ENCODE results near the gene LNP1. TPM values are rescaled to one million over a fixed set of nuclear protein-coding genes. Genes with fewer than 3 reads are reported as not detected.

The LNP1 gene
- total and polyA plus RNA-seq, 8 donors: 1.1 to 2.4 (median 1.5) TPM

GRCh38 chr3:100396967-100397366 lies 4.4 kb upstream of the LNP1 start:
- ATAC-seq (no peak), FAIRE-seq (no peak), DNase-seq (no peak)
- no peak for TF ChIP-seq CTCF (IDR thresholded peaks at IDR 0.05)
- Histone ChIP-seq H3K36me3 (no peaks in the 10 kb centered on the region), H3K4me3 (no peak overlapping the region), H3K9me3 (no peaks in the 10 kb centered on the region), H3K27ac (no peak overlapping the region), H3K27me3 (no peaks in the 10 kb centered on the region), H3K4me1 (peaks cover 4 to 35% (median 16%) of the 10 kb centered on the region in 3 donors)
- WGBS, 2 donors: 43 to 44% methylated on average over 2 of the region's 2 CpGs
- intact Hi-C loops (cut with DNase I): no loop called here

GRCh38 chr3:100399341-100400071 lies 1.8 kb upstream of the LNP1 start:
- DNase-seq (no peak), ATAC-seq (no peak), FAIRE-seq (no peak)
- Histone ChIP-seq H3K4me3 (peak overlapping the region; percentile 84 to 98 (median 94)), H3K27ac (no peak overlapping the region), H3K4me1 (peaks cover 0 to 32% (median 14%) of the 10 kb centered on the region in 3 donors), H3K9me3 (no peaks in the 10 kb centered on the region), H3K27me3 (no peaks in the 10 kb centered on the region), H3K36me3 (no peaks in the 10 kb centered on the region)
- intact Hi-C loops (cut with DNase I): no loop called here
- no peak for TF ChIP-seq CTCF (IDR thresholded peaks at IDR 0.05)
- WGBS, 2 donors: 16 to 19% methylated on average over 9 of the region's 9 CpGs

- Histone ChIP-seq H3K36me3 (no peaks in the 10 kb centered on the region), H3K9me3 (no peaks in the 10 kb centered on the region), H3K4me1 (peaks cover 0 to 32% (median 14%) of the 10 kb centered on the region in 3 donors), H3K27me3 (no peaks in the 10 kb centered on the region), H3K4me3 (peak overlapping the region; percentile 84 to 98 (median 94)), H3K27ac (peak overlapping the region; percentile 69 to 89 (median 86))
- WGBS, 2 donors: 0 to 1% methylated on average over 21 to 22 of the region's 22 CpGs
- peak in 3 of 4 donors; percentile 1 to 2 (median 2) for ATAC-seq
- DNase-seq: peak in 1 of 6 donors; percentile 37
- intact Hi-C loops (cut with DNase I): no loop called here
- TF ChIP-seq CTCF (IDR thresholded peaks at IDR 0.05): no peak
- no peak for FAIRE-seq
Observed at GRCh38 chr3:100400419-100400779, 940 bp upstream of the LNP1 start.

GRCh38 chr3:100401674-100402041 lies 319 bp downstream of the LNP1 start:
- H3K27me3 ChIP-seq: no peaks in the 10 kb centered on the region
- no peak for FAIRE-seq
- peak; percentile 5 to 26 (median 18) for ATAC-seq
- peak; percentile 6 to 64 (median 30) for DNase-seq
- peak overlapping the region; percentile 69 to 89 (median 86) for H3K27ac ChIP-seq
- WGBS, 2 donors: 0 to 1% methylated on average over 23 of the region's 23 CpGs
- H3K4me1 ChIP-seq: peaks cover 0 to 32% (median 14%) of the 10 kb centered on the region in 3 donors
- intact Hi-C loops (cut with DNase I): no loop called here
- H3K36me3 ChIP-seq: no peaks in the 10 kb centered on the region
- TF ChIP-seq CTCF (IDR thresholded peaks at IDR 0.05): no peak
- H3K9me3 ChIP-seq: no peaks in the 10 kb centered on the region
- H3K4me3 ChIP-seq: peak overlapping the region; percentile 84 to 98 (median 94)

- ATAC-seq (peak in 2 of 4 donors; percentile 4 to 5), FAIRE-seq (no peak), DNase-seq (no peak)
- no peaks in the 10 kb centered on the region for H3K9me3 ChIP-seq
- TF ChIP-seq CTCF (IDR thresholded peaks at IDR 0.05): no peak
- WGBS, 2 donors: 0 to 1% methylated on average over 2 of the region's 2 CpGs
- no peaks in the 10 kb centered on the region for H3K27me3 ChIP-seq
- H3K36me3 ChIP-seq: no peaks in the 10 kb centered on the region
- peak overlapping the region; percentile 84 to 98 (median 94) for H3K4me3 ChIP-seq
- peaks cover 0 to 26% (median 14%) of the 10 kb centered on the region in 3 donors for H3K4me1 ChIP-seq
- intact Hi-C loops (cut with DNase I): no loop called here
- peak overlapping the region in 3 of 4 donors; percentile 82 to 89 (median 89) for H3K27ac ChIP-seq
Observed at GRCh38 chr3:100402256-100402655, 917 bp downstream of the LNP1 start.

Measured in pancreas (tissue), 10 donors.